Activated naive CD4-positive, alpha-beta T cell treated with anti-CD3 and anti-CD28 coated beads, Interleukin-2, amount 10 ng/mL, durations not matched to agents 7 days and 5 days (primary cell): Measurements from ENCODE around the gene IPO11.
"Not testable (repeated sequence)": the region's sequence is repeated elsewhere in the genome, so short reads cannot be mapped to it uniquely, and the experiment has no call there.

Experiments
- CTCF ChIA-PET: fragments of 350-600 bp; sonication (Branson Sonifier 250); formaldehyde crosslinking; loops from one replicate; lab custom pipeline; 2021; ENCODE audit warnings: antibody characterized with exemption; lab: Charles Lee
- DNase-seq: peaks from one replicate; pipeline ENCODE4 v3.0.0-alpha.2; 2020
- H3K27ac Mint-ChIP-seq: one replicate; pipeline ENCODE4 v1.8.0; 2021; ENCODE audit warnings: mild to moderate bottlenecking, moderate library complexity, mixed read lengths
- H3K27me3 Mint-ChIP-seq: one replicate; pipeline ENCODE4 v1.8.0; 2021; ENCODE audit warnings: mild to moderate bottlenecking, mixed read lengths
- H3K36me3 Mint-ChIP-seq: one replicate; pipeline ENCODE4 v1.8.0; 2021; ENCODE audit warnings: mixed read lengths
- H3K4me1 Mint-ChIP-seq: one replicate; pipeline ENCODE4 v1.8.0; 2021; ENCODE audit warnings: mixed read lengths
- H3K4me3 Mint-ChIP-seq: one replicate; pipeline ENCODE4 v1.8.0; 2021; ENCODE audit warnings: mild to moderate bottlenecking, moderate library complexity, mixed read lengths
- H3K9me3 Mint-ChIP-seq: one replicate; pipeline ENCODE4 v1.8.0; 2021; ENCODE audit warnings: mixed read lengths

IPO11 gene

DNA sequence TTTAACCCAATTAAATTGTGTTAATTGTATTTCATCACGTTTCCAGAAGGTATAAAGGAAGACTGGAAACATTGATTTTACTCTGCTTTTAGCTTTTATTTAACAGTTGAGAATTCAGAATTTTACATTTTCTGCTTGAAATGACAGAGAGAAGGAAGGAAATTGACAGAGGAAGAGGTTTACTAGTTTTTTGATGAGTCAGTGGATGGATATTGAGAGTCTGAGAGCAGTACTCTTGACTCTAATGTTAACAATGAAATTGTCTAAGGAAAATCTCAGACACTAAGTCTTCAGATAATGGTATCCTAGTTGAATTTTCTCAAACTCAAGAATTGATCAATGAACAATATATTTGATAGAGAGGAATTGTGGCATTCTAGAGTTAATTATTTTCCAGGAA lies 60.6 kb downstream of the IPO11 start:
- no peak for DNase-seq
- Mint-ChIP-seq H3K4me1 (peaks cover 5% of the 10 kb centered on the region), H3K9me3 (no peaks in the 10 kb centered on the region), H3K36me3 (peaks cover 1% of the 10 kb centered on the region), H3K4me3 (no peak overlapping the region), H3K27me3 (no peaks in the 10 kb centered on the region), H3K27ac (no peak overlapping the region)
- CTCF ChIA-PET, result interaction anchor here (1.7 kb wide), 1 partner anchor 13 kb away, joined by 5 read pairs; no protein-coding TSS in a partner anchor

GRCh38 chr5:62475072-62475471 lies 62.5 kb downstream of the IPO11 start:
- peaks cover 3% of the 10 kb centered on the region for H3K36me3 Mint-ChIP-seq
- H3K27me3 Mint-ChIP-seq, result no peaks in the 10 kb centered on the region
- H3K4me3 Mint-ChIP-seq, result no peak overlapping the region
- CTCF ChIA-PET, result no interaction called here
- no peak overlapping the region for H3K27ac Mint-ChIP-seq
- peaks cover 5% of the 10 kb centered on the region for H3K4me1 Mint-ChIP-seq
- DNase-seq, result no peak
- no peaks in the 10 kb centered on the region for H3K9me3 Mint-ChIP-seq

GRCh38 chr5:62477801-62478200 lies 65.2 kb downstream of the IPO11 start:
- H3K4me3 Mint-ChIP-seq, result no peak overlapping the region
- CTCF ChIA-PET, result no interaction called here

DNA sequence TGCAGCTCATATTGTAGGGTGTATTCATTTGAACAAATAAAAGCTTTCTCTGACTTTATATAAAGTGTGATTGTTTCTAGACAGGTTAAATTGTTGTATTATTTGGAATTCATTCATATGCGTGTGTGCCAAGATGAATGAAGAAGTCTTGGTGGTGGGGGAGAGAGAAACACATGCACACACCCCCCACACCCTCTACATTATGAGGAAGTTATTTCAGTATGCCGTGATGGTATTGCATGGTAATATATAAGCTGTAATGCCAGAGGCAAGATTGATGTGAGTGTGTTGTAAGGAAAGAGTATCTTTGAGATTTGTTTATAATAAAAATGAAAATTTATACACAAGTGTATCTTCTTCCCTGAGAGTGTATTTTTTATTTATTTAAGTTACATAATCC lies 71.0 kb downstream of the IPO11 start:
- H3K36me3 Mint-ChIP-seq, result peaks cover 20% of the 10 kb centered on the region
- no peaks in the 10 kb centered on the region for H3K4me1 Mint-ChIP-seq
- H3K9me3 Mint-ChIP-seq, result no peaks in the 10 kb centered on the region
- H3K27me3 Mint-ChIP-seq, result no peaks in the 10 kb centered on the region
- CTCF ChIA-PET, result interaction anchor here (1.1 kb wide), 1 partner anchor 27 kb away, joined by 3 read pairs; no protein-coding TSS in a partner anchor
- H3K4me3 Mint-ChIP-seq, result no peak overlapping the region
- no peak overlapping the region for H3K27ac Mint-ChIP-seq
- DNase-seq, result no peak

More at GRCh38 chr5:62477801-62478200, 65.2 kb downstream of the IPO11 start:
- Mint-ChIP-seq H3K36me3 (peaks cover 13% of the 10 kb centered on the region), H3K27ac (no peak overlapping the region), H3K27me3 (no peaks in the 10 kb centered on the region), H3K9me3 (no peaks in the 10 kb centered on the region), H3K4me1 (peaks cover 5% of the 10 kb centered on the region)
- no peak for DNase-seq

DNA sequence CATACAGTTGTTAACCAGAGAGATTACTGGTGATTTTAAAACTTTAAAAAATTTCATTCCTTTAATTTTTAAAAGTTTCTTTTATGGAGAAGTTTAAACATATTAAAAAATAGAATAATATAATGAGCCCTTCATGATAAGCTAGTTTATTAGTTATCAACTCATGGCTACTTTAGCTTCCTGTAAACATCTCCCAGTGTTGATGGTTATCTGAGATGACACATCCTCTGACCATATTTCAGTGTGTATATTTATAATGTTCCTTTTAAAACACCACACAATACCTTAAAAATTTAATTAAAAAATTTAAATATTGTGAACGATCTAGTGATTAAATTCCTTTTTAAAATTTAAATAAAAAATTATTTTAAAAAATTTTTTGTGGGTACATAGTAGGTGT lies 74.1 kb downstream of the IPO11 start:
- H3K9me3 Mint-ChIP-seq, result no peaks in the 10 kb centered on the region
- no peaks in the 10 kb centered on the region for H3K27me3 Mint-ChIP-seq
- H3K36me3 Mint-ChIP-seq, result peaks cover 13% of the 10 kb centered on the region
- H3K4me3 Mint-ChIP-seq, result no peak overlapping the region
- no peak for DNase-seq
- H3K27ac Mint-ChIP-seq, result no peak overlapping the region
- no peaks in the 10 kb centered on the region for H3K4me1 Mint-ChIP-seq
- CTCF ChIA-PET, result no interaction called here

DNA sequence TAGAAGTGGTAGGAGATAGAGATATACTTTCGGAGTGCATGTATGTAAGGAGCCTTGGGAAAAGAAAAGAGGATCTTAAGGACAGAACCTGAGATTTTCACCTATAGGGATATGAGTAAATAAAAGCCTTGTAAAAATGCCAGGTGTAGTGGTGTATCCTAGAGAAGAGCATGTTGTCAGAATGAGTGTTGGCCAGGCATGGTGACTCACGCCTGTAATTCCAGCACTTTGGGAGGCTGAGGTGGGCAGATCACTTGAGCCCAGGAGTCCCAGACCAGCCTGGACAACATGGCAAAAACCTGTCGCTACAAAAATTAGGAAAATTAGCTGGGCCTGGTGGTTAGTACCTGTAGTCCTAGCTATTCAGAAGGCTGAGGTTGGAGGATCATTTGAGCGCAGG lies 76.0 kb downstream of the IPO11 start:
- Mint-ChIP-seq H3K4me1 (peaks cover 2% of the 10 kb centered on the region), H3K36me3 (peaks cover 13% of the 10 kb centered on the region), H3K27me3 (no peaks in the 10 kb centered on the region), H3K27ac (no peak overlapping the region), H3K9me3 (no peaks in the 10 kb centered on the region), H3K4me3 (no peak overlapping the region)
- CTCF ChIA-PET, result no interaction called here
- no peak for DNase-seq

- DNase-seq, result no peak
These were observed 76.9 kb downstream of the IPO11 start for GRCh38 chr5:62489471-62489870.

DNA sequence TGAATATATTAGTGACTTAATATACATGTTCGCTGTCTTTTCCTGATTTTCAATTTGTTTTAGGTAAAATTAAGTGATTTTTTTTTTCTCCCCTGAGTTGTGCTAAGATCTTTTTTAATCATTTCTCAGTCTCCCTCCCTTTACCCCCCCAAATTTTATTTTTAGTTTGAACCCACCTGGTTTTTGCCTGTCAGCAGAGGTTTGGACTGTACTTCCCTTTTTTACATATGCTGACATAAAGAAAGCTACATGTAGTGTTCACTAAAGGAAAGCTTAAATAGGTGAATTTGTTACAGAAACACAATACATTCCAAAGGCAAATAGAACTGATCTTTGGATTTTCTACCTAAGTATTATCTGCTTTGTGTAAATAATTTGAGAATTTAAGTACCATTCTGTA lies 82.2 kb downstream of the IPO11 start:
- Mint-ChIP-seq H3K9me3 (no peaks in the 10 kb centered on the region), H3K27ac (no peak overlapping the region), H3K27me3 (no peaks in the 10 kb centered on the region), H3K4me3 (no peak overlapping the region), H3K36me3 (peaks cover 10% of the 10 kb centered on the region), H3K4me1 (peaks cover 2% of the 10 kb centered on the region)
- no peak for DNase-seq
- CTCF ChIA-PET, result no interaction called here

More at GRCh38 chr5:62489471-62489870, 76.9 kb downstream of the IPO11 start:
- H3K27me3 Mint-ChIP-seq, result no peaks in the 10 kb centered on the region
- no peak overlapping the region for H3K27ac Mint-ChIP-seq
- H3K4me1 Mint-ChIP-seq, result peaks cover 2% of the 10 kb centered on the region
- peaks cover 13% of the 10 kb centered on the region for H3K36me3 Mint-ChIP-seq
- no peaks in the 10 kb centered on the region for H3K9me3 Mint-ChIP-seq
- no peak overlapping the region for H3K4me3 Mint-ChIP-seq
- CTCF ChIA-PET, result no interaction called here

- CTCF ChIA-PET, result no interaction called here
- H3K9me3 Mint-ChIP-seq, result no peaks in the 10 kb centered on the region
- H3K36me3 Mint-ChIP-seq, result peaks cover 10% of the 10 kb centered on the region
- H3K27me3 Mint-ChIP-seq, result no peaks in the 10 kb centered on the region
- no peak overlapping the region for H3K27ac Mint-ChIP-seq
- no peak for DNase-seq
- peaks cover 2% of the 10 kb centered on the region for H3K4me1 Mint-ChIP-seq
- no peak overlapping the region for H3K4me3 Mint-ChIP-seq
These were observed 84.3 kb downstream of the IPO11 start for GRCh38 chr5:62496876-62497275.

DNA sequence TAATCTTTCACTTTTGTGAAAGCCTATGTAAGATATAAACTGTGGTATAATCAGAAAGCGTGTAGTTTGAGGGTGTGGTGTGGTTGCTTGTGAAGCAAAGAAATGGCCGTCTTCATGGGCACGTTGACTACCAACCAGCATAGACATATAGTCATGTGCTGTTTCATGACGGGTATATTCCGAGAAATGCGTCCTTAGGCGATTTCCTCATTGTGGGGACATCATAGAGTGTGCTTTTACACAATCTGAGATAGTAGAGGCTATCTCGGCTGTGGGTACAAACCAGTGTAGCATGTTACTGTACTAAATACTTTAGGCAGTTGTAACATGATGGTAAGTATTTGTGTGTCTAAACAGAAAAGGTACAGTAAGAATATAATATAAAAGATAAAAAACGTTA lies 86.4 kb downstream of the IPO11 start:
- Mint-ChIP-seq H3K27ac (no peak overlapping the region), H3K4me1 (no peaks in the 10 kb centered on the region), H3K27me3 (no peaks in the 10 kb centered on the region), H3K36me3 (peaks cover 5% of the 10 kb centered on the region), H3K4me3 (no peak overlapping the region), H3K9me3 (no peaks in the 10 kb centered on the region)
- DNase-seq, result no peak
- CTCF ChIA-PET, result interaction anchor here (1.4 kb wide), 1 partner anchor 11 kb away, joined by 3 read pairs; no protein-coding TSS in a partner anchor

DNA sequence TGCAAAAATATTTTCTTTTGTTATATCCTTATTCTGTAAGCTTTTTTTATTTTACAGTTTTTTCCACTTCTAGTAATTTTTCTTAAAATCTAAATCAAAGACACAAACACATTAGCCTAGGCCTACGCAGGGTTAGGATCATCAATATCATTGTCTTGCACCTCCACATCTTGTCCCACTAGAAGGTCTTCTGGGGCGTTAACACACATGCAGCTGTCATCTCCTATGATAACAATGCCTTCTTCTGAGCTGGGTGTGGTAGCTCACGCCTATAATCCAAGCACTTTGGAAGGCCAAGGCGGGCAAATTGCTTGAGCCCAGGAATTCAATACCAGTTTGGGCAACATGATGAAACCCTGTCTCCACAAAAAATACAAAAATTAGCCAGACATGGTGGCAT lies 87.2 kb downstream of the IPO11 start:
- CTCF ChIA-PET, result interaction anchor here (1.4 kb wide), 1 partner anchor 10 kb away, joined by 3 read pairs; no protein-coding TSS in a partner anchor
- no peaks in the 10 kb centered on the region for H3K4me1 Mint-ChIP-seq
- peaks cover 3% of the 10 kb centered on the region for H3K36me3 Mint-ChIP-seq

DNA sequence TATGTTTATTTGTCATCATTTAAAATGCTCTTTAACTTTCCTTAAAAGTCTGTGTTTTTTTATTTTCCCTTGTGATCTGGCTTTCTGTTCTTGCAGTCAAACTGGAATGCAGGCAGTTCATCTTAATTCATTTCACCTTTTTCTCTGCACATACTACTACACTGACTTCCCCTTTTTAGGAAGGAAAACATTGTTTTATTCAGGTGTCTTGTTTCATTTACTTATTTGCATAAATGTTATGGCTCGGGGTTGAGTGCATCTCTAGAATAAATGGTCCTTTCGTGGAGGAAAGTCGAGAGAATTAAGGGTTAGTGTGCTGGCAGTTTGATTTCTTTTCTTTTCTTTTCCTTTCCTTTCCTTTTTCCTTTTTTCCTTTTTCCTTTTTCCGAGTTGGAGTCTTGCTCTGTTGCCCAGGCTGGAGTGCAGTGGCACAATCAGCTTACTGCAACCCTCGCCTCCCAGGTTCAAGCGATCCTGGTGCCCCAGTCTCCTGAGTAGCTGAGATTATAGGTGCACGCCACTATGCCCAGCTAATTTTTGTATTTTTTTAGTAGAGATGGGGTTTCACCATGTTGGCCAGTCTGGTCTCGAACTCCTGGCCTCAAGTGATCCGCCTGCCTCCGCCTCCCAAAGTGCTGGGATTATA lies 90.0 kb downstream of the IPO11 start:
- Mint-ChIP-seq H3K27me3 (no peaks in the 10 kb centered on the region), H3K9me3 (no peaks in the 10 kb centered on the region), H3K4me3 (no peak overlapping the region), H3K36me3 (peaks cover 10% of the 10 kb centered on the region), H3K27ac (no peak overlapping the region), H3K4me1 (no peaks in the 10 kb centered on the region)
- CTCF ChIA-PET, result no interaction called here
- DNase-seq, result no peak

More for the DNA sequence above, 87.2 kb downstream of the IPO11 start:
- Mint-ChIP-seq H3K27ac (no peak overlapping the region), H3K9me3 (no peaks in the 10 kb centered on the region), H3K27me3 (no peaks in the 10 kb centered on the region), H3K4me3 (no peak overlapping the region)
- DNase-seq, result no peak

DNA sequence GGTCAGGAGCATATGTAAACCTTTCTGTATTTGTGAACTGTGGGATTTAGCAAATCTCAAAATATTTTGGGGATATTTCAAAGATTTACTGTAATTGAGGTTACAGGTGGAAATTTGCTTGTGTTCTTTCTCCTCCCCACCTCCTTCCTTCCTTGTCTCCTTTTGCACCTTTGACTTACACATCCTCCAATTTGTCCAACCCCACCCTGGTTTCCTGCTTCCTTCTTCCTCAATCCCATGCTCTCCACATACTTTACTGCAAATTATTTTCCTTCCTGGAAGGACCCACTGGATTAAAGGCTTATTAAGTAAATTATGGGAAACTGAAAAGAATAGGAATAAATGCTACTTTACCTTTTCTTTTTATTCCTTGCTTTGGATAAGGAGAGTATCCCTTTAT lies 91.6 kb downstream of the IPO11 start:
- Mint-ChIP-seq H3K4me3 (no peak overlapping the region), H3K27me3 (no peaks in the 10 kb centered on the region), H3K36me3 (peaks cover 17% of the 10 kb centered on the region), H3K27ac (no peak overlapping the region), H3K9me3 (peaks cover 3% of the 10 kb centered on the region), H3K4me1 (no peaks in the 10 kb centered on the region)
- DNase-seq, result no peak
- CTCF ChIA-PET, result no interaction called here

DNA sequence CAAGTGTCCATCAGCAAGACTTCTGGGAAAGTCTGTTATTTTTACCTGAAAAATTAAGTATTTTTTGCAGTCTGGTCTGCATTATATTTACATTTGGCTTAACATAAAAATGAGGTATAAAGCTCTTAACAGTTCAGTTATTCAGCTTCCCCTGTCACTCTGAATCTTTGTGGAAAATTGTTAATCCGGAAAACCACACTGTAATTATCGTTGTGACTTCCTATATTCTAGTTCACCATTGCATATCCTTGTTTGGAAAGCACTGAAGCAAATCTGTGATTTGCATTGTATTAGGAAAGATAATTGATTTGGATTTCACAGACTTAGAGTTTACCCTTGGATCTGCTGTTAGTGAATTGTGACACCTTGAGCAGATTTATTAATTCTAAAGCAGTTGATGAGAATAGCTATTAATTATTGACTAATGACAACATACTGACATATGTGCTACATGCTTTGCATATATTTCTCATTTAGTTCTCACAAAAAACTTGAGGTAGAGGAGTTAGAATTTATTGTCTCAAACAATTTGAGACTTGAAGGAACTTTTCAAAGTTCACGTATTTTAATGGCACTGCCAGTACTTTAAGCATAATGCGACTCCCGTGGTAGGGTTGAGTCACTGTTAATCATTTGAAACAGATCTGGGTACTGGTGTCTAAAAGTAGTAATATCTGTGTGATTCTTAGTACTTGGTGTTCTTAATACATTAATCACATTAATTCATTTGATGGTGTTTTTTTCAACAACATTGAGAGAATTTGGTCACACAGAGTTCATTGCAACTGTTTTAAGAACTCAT lies 94.3 kb downstream of the IPO11 start:
- H3K4me1 Mint-ChIP-seq, result no peaks in the 10 kb centered on the region
- CTCF ChIA-PET, result no interaction called here
- H3K27ac Mint-ChIP-seq, result no peak overlapping the region
- H3K36me3 Mint-ChIP-seq, result peaks cover 26% of the 10 kb centered on the region
- peaks cover 3% of the 10 kb centered on the region for H3K9me3 Mint-ChIP-seq
- H3K27me3 Mint-ChIP-seq, result no peaks in the 10 kb centered on the region
- no peak for DNase-seq
- H3K4me3 Mint-ChIP-seq, result no peak overlapping the region

DNA sequence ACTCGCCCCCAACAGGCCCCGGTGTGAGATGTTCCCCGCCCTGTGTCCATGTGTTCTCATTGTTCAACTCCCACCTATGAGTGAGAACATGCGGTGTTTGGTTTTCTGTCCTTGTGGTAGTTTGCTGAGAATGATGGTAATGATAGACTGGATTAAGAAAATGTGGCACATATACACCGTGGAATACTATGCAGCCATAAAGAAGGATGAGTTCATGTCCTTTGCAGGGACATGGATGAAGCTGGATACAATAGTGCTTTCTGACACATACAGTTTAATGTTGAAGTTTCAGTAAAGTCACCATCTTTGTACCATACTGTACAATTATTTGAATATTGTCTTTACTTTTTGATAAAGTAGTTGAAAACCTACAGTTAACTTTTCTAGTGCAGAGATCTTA lies 96.2 kb downstream of the IPO11 start:
- peaks cover 26% of the 10 kb centered on the region for H3K36me3 Mint-ChIP-seq
- H3K27me3 Mint-ChIP-seq, H3K27ac Mint-ChIP-seq, DNase-seq, H3K4me1 Mint-ChIP-seq, CTCF ChIA-PET, H3K4me3 Mint-ChIP-seq, H3K9me3 Mint-ChIP-seq: not testable (repeated sequence)
